Fibroblast of peridontal ligament (primary cell): Measurements from ENCODE around the gene PKM.
A peak's percentile ranks its signal among the peaks of the same experiment; 100 is the strongest.

Experiments
- DNase-seq: peaks from one replicate; pipeline ENCODE4 v3.0.0-alpha.2; 2010; ENCODE audit errors: extremely low read depth

PKM gene

DNA sequence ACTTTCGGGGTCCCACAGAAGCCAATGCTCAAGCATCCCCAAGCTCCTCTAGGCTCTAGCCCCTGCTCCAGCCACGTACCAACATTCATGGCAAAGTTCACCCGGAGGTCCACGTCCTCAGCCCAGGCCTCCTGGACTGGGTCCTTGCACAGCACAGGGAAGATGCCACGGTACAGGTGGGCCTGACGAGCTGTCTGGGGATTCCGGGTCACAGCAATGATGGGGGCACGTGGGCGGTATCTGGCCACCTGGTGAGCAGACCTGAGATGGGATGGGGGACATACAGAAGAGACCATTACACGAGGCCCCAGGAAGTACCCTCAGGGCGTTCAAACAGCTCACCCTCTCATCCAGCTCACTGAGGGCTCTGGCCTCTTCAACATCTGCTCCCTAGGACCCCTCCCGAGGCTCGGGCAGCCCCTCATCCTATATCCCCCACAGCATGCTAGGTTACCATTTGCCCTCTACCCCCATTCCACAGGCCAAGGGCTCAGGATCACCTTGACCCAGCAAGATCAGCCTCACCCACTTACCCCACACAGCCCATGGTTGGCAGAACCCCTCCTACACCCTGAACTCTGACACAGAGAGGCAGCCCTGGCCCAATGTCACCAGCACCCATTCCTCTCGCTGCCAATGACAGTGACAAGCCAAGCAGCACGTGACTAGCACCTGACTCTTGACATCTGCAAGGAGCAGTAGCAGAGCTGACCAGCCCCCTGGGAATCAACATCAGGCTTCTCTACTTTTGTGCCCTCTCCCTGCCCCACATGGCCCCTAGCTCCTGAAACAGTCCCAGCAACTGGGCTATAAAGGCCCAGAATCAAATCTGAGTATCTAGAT, 30.4 kb downstream of the PKM start:
- DNase-seq = no peak

DNA sequence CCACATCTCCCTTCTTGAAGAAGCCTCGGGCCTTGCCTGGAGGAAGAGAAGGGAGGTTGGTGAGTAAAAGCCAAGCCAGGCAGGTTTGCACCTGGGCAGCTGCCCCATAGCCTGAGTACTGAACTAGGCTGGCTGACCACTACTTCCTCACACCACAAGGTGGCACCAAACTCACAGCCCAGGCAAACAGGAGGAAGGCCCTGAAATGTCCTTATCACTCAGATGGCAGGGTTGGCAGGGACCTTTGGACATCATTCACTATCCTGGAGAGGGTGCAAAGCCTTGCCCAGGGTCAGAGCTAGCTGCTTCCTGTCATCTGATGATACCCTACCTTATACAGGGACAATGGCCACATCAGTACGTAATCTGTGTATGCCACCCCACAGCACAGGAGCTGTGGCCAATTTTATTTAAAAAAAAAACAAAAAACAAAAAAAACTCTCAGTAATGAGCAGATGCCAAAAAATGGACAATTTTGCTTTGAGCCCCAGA, 31.2 kb downstream of the PKM start:
- DNase-seq = peak; percentile 77

DNA sequence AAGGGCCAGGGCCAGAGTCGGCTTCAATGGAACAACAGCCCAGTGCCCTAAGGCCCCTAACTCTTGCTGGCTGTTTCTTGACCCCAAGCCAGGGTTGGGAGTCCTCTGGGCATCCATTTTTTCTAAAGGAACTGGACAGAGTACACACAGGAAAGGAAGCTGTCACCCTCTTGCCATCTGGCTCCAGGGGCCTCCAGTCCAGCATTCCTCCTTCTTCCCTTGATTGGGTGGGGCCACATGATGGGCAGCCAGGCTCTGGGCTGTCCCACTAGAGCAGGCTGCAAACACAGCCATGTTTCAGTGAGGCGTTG, 31.8 kb downstream of the PKM start:
- DNase-seq = no peak

- DNase-seq = no peak
Observed at GRCh38 chr15:72198356-72199204, 32.4 kb downstream of the PKM start.

DNA sequence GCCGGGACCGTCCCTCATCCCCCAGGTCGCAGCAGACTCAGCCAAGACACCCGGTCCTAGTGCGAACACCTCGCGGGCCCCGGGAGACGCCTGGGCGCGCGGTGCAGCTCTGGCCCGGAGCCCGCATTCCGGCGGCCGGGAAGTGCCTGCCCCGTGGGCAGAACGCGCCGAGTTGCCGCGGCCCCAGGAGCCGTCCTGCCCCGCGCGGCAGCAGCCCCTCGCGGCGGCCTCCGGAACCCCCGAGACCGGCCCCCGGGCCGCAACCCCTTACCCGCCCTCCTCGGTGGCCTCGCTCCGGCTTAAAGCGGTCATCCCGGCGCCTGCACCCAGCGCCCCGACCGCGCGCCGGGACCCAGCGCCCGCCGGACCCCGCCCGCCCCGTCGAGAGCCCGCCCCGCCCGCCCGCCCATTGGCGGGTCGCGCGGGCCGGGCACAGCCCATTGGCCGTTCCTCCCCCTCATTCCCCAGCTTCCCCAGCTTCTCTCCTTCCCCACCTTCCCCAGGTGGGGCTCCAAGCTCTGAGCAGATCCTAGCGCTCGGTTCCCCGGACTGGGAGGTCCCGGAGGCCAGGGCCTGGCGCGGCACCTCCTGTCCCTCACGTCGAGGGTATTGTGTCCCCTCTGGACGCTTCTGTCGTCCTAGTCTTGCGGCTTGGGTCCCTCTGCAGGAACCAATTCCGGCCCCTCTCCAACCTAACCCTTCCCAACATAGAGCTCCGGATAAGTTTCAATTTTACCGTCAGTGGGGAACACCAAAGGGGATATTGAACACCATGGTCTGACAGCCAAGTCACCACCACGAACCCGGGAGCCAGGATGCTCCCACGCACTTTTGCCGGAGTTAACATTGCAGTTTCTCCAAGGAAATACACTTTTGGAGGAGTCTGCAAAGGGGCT, 33.3 kb downstream of the PKM start, which contains the start of gene GRAMD2A:
GRAMD2A (minus strand) TSS at position 328 of the 896 bp plus-strand sequence.
- DNase-seq = no peak

DNA sequence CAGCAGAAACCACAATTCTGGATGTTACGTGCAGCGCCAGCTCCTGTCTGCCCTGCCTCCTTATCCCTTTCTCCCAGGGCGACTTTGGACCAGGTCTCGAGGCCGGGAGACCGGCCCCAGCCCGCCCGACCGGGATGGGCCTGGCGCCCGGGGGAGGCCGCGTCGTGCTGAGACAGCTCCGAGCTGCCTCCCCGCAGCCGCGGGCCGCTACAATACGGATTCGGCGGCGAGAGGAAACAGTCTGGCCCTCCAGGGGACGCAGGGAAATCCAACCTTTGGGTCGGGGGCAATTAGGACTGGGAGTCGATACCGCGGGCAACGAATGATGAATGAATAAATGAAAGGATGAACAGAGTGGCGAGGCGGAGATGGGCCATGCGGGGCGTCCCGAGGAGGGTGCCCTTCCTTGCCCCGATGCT, 33.9 kb downstream of the PKM start:
- no peak for DNase-seq

DNA sequence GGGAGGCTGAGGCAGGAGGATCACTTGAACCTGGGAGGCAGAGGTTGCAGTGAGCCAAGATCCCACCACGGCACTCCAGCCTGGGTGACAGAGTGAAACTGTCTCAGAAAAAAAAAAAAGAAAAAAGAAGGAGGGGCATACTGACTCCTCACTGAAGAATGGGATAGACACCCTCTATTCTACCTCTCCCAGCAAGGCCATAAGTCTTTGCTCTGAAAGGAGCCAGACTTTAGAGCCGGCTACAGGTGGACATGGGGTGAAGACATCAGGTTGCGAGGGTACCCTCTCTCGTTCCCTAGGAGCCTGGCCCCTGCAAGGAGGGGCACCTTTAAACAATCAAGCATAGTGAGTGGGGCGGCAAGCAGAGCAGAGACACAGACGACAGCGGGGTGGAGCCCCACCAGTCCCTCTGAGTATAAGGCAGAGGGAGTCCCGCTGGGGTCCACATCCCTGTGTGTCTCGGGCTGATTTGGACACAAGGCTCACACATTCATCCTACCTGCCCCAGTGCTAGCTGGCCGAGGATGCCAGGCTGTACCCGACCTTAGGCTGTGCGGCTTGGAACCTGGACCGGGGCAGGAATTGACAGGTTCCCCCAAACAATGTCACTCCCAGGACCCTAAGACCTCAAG, 34.5 kb downstream of the PKM start:
- DNase-seq = no peak

DNA sequence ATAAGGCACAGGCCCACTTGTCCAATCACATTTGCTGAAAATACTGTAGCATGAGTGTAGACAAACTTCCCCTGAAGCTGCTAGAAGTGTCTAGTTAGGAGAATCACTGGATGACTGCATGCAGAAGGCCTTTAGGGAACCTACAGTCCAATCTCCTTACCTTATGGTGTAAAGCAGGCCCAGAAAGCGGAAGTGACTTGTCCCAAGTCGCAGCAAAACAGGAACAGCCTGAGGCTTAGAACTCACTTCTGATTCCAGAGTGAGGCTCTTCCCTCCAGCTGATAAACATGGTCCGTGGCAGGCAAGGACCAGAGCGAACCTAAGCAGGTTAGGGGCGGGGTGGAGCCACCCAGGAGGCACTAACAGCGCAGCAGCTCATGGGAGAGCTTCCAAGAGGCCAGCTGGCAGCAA, 35.9 kb downstream of the PKM start:
- no peak for DNase-seq

GRCh38 chr15:72193836-72194396, 37.1 kb downstream of the PKM start:
- DNase-seq = no peak

DNA sequence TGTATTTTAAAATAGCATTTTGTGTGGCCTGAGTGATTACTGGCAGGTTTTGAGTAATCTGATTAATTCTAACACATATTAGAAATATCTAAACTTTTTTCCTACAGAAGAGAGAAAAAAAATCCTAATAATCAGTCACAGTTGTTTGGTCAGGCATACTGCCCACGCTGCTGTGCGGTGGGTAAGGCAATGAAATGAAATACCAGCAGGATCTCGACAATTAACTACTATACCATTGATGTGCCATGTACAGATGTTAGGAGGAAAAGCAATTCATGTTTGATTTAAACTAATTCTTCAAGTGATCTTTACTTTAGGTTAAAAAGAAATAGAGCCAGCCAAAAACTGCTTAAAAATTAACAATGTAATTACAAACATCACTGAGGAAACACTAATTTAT, 38.6 kb downstream of the PKM start:
- DNase-seq = no peak

- no peak for DNase-seq
Observed at GRCh38 chr15:72189250-72189902, 41.6 kb downstream of the PKM start.

DNA sequence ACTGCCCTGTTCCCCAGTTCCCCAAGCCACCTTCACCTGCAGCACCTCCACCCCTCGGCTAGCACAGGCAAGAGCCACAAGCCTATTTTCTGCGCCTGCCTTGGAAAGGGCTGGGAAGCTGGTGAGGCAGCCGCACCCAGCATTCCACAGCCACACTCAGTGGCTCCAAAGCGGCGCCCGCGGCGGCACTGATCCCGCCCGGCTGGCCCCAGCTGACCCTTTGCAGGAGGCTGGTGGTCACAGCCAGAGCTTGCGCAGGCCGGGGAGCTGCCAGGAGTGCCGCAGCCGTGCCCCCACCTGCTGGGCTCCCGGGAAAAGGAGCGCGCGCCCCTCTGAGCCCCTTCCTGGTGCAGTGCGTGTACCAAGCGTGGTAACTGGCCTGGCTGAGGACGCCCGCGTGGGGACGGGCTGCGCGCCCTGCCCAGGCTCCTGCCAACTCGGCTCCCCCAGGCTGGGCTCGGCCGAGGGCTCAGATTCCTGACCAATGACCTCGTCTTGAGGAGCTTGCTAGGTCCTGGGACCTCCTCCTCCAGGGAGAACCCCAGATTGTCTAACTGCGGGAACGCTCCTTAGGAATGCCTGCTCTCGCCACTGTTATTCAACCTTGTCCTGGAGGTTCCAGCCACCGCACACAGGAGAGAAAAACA, 46.7 kb downstream of the PKM start:
- DNase-seq = no peak

DNA sequence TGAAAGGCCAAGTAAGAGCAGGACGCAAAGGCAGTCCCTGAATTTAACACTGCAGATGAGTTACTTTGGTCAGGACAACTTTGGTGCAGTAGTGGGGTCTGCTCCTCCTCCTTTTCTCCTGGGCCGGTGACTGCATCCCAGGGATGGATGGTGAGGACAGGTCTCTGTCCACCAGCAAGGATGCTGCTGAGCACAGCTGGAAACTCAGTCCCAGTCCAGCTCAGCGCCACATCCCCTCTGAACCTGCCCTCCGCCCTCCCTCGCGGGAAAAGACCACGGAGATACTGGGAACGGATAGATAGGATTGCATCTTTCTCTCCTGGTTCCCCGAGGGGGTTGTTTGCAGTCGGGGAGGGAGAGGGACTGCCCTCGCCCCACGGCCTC, 47.2 kb downstream of the PKM start:
- DNase-seq = no peak

- peak; percentile 70 for DNase-seq
Observed at GRCh38 chr15:72182673-72183072, 48.3 kb downstream of the PKM start.

DNA sequence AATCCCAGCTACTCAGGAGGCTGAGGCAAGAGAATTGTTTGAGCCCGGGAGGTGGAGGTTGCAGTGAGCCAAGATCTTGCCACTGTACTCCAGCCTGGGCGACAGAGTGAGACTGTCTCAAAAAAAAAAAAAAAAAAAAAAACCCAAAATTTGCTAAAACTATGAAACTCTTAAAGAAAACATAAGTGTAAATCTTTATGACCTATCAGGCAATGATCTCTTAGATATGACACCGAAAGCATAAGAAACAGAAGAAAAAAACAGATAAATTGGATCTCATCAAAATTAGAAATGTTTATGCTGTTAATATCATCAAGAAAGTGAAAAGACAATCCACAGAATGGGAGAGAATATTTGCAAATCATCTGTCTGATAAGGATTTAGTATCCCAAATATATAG, 48.7 kb downstream of the PKM start:
- no peak for DNase-seq

DNA sequence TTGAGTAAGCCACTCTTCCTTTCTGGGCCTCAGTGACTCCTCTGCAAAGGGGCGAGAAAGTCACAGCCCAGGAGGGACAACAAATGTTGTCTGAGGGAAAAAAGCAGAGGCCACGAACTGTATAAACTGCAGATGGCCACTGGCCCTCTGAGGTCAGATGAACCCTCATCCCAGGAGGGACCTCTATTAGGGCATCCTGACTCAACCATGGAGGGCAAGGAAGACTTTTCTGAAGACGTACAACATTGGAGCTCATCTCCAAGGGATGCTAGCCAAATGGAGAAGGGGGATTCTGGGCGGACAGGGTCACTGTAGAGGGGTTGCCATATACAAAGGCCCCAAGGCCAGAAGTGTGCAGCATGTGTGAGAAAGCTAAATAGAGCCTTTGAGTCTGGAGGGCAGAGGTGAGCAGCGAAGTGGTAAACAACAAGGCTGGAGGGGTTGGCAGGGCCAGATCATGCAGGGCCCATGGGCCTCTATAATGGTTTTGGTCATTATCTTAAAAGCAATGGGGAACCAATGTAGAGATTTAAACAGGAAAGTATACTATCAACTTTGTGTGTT, 50.1 kb downstream of the PKM start:
- DNase-seq = no peak

DNA sequence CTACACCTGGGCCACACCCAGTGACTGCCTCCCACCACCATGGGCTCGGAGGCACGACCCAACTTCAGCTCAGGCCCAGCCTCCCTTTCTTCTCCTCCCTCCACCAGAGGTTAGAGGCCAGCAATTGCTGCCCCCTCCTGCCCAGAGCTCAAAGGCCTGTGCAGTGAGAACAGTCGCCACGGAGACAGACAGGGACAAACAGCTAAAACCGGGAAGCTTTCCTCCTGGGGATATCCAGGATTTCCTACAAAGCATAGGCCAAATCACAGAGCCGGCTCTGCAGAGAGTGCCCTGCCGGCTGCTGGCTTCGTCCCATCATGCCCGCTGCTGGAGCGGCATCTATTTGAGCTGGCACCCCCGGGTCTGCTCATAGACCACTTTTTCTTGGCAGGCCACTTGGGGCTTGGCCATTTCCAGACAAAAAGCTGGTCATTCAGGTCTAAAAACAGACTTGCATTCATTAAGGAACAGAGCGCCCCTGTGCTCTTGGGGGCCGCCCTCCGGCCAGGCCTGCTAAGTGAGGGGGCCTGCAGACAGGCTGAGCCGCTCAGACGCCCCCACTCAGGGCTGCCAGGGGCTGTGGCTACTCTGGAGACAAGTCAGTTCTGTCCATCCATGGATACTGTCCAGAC, 50.9 kb downstream of the PKM start:
- DNase-seq = no peak

- DNase-seq = no peak
Observed at GRCh38 chr15:72178976-72179585, 51.9 kb downstream of the PKM start.

GRCh38 chr15:72176743-72177142, 54.2 kb downstream of the PKM start:
- DNase-seq = no peak
